ENCODE data around the gene CLSTN2. TPM values are rescaled to one million over a fixed set of nuclear protein-coding genes. Genes with fewer than 3 reads are reported as not detected.

CLSTN2 gene
- total and polyA plus RNA-seq, 2 experiments from 2014 or later: 3.5 to 7.0 TPM

- peaks cover 6% of the 10 kb centered on the region for H3K4me1 ChIP-seq (ENCODE audit: low read depth)
- H3K27me3 ChIP-seq: no peaks in the 10 kb centered on the region
- no peaks in the 10 kb centered on the region for H3K36me3 ChIP-seq
- no peak overlapping the region for H3K27ac ChIP-seq
- no peak for DNase-seq (ENCODE audit: low read depth in 1 of 2, low spot score in 1 of 2)
- no peaks in the 10 kb centered on the region for H3K9me3 ChIP-seq (ENCODE audit: low read depth)
- H3K4me3 ChIP-seq: no peak overlapping the region
- TF ChIP-seq CTCF (IDR thresholded peaks at IDR 0.05; ENCODE audit: low read depth, low read length): no peak
These were observed 381.5 kb downstream of the CLSTN2 start for GRCh38 chr3:140316466-140316865.

- DNase-seq (ENCODE audit: low read depth in 1 of 2, low spot score in 1 of 2): no peak
These were observed 381.9 kb downstream of the CLSTN2 start for GRCh38 chr3:140316868-140317400.

GRCh38 chr3:140319739-140320138, 384.8 kb downstream of the CLSTN2 start:
- H3K36me3 ChIP-seq: no peaks in the 10 kb centered on the region
- H3K27me3 ChIP-seq: no peaks in the 10 kb centered on the region
- no peak for DNase-seq (ENCODE audit: low read depth in 1 of 2, low spot score in 1 of 2)
- H3K4me3 ChIP-seq: no peak overlapping the region
- H3K4me1 ChIP-seq (ENCODE audit: low read depth): peaks cover 6% of the 10 kb centered on the region
- TF ChIP-seq CTCF (IDR thresholded peaks at IDR 0.05; ENCODE audit: low read depth, low read length): no peak
- H3K27ac ChIP-seq: no peak overlapping the region
- no peaks in the 10 kb centered on the region for H3K9me3 ChIP-seq (ENCODE audit: low read depth)

More at GRCh38 chr3:140316868-140317400, 381.9 kb downstream of the CLSTN2 start:
- no peaks in the 10 kb centered on the region for H3K36me3 ChIP-seq
- no peak overlapping the region for H3K4me3 ChIP-seq
- H3K9me3 ChIP-seq (ENCODE audit: low read depth): no peaks in the 10 kb centered on the region
- peaks cover 6% of the 10 kb centered on the region for H3K4me1 ChIP-seq (ENCODE audit: low read depth)
- H3K27ac ChIP-seq: no peak overlapping the region
- no peak for TF ChIP-seq CTCF (IDR thresholded peaks at IDR 0.05; ENCODE audit: low read depth, low read length)
- no peaks in the 10 kb centered on the region for H3K27me3 ChIP-seq

- no peaks in the 10 kb centered on the region for H3K9me3 ChIP-seq (ENCODE audit: low read depth)
- no peak overlapping the region for H3K4me3 ChIP-seq
These were observed 388.6 kb downstream of the CLSTN2 start for GRCh38 chr3:140323561-140323960.

GRCh38 chr3:140332131-140332530, 397.1 kb downstream of the CLSTN2 start:
- Histone ChIP-seq H3K4me1 (ENCODE audit: low read depth) (peaks cover 13% of the 10 kb centered on the region), H3K27me3 (no peaks in the 10 kb centered on the region), H3K36me3 (no peaks in the 10 kb centered on the region), H3K4me3 (no peak overlapping the region), H3K27ac (no peak overlapping the region), H3K9me3 (ENCODE audit: low read depth) (no peaks in the 10 kb centered on the region)
- TF ChIP-seq CTCF (IDR thresholded peaks at IDR 0.05; ENCODE audit: low read depth, low read length): no peak
- no peak for DNase-seq (ENCODE audit: low read depth in 1 of 2, low spot score in 1 of 2)

More at GRCh38 chr3:140323561-140323960, 388.6 kb downstream of the CLSTN2 start:
- no peaks in the 10 kb centered on the region for H3K27me3 ChIP-seq
- no peak for TF ChIP-seq CTCF (IDR thresholded peaks at IDR 0.05; ENCODE audit: low read depth, low read length)
- H3K27ac ChIP-seq: no peak overlapping the region
- H3K4me1 ChIP-seq (ENCODE audit: low read depth): peaks cover 6% of the 10 kb centered on the region
- no peak for DNase-seq (ENCODE audit: low read depth in 1 of 2, low spot score in 1 of 2)
- no peaks in the 10 kb centered on the region for H3K36me3 ChIP-seq

Measured in cardiac muscle cell (in vitro differentiated cells and primary cell).